CD4-positive, CD25-positive, alpha-beta regulatory T cell (primary cell): ENCODE measurements around the gene PIK3CB. TPM values are rescaled to one million over a fixed set of nuclear protein-coding genes. Genes with fewer than 3 reads are reported as not detected.
A peak's percentile ranks its signal among the peaks of the same experiment; 100 is the strongest.
"Not testable (repeated sequence)": the region's sequence is repeated elsewhere in the genome, so short reads cannot be mapped to it uniquely, and the experiment has no call there.

Experiments used
- ATAC-seq, 2 donors: fragments of 150-1000 bp; cut with Tn5 transposase; one replicate each; pipeline ENCODE4 v1.10.0; 2021; ENCODE audit warnings: low read depth in 2 of 2, moderate number of reproducible peaks in 2 of 2, moderate library complexity in 1 of 2
- DNase-seq, 3 donors: peaks; one replicate each; pipeline versions ENCODE4 v3.0.0 to v3.0.0-alpha.2; 2012 to 2022; ENCODE audit warnings: mixed read lengths in 1 of 3
- H3K27ac ChIP-seq: one replicate; pipeline ENCODE4 v1.7.0; 2013; ENCODE audit warnings: mild to moderate bottlenecking, low read length; ENCODE audit not compliant: insufficient read depth, poor library complexity, severe bottlenecking
- H3K27me3 ChIP-seq: one replicate; pipeline ENCODE4 v1.7.0; 2013; ENCODE audit warnings: low read length; ENCODE audit not compliant: control insufficient read depth, insufficient read depth
- H3K36me3 ChIP-seq: one replicate; pipeline ENCODE4 v1.7.0; 2013; ENCODE audit warnings: mild to moderate bottlenecking, low read length, moderate library complexity; ENCODE audit not compliant: control insufficient read depth, insufficient read depth
- H3K4me1 ChIP-seq: 2 replicates; pipeline ENCODE4 v1.7.0; 2013; ENCODE audit warnings: mild to moderate bottlenecking, low read length; ENCODE audit not compliant: insufficient read depth, control insufficient read depth, poor library complexity, severe bottlenecking
- H3K4me3 ChIP-seq: one replicate; pipeline ENCODE4 v1.7.0; 2013; ENCODE audit warnings: low read depth, mild to moderate bottlenecking, low read length, moderate library complexity
- H3K9me3 ChIP-seq, 2 experiments: 1 replicate in 1 of 2; 2 replicates in 1 of 2; pipeline ENCODE4 v1.7.0; 2013; ENCODE audit warnings: low read length in 2 of 2, mild to moderate bottlenecking in 1 of 2, moderate library complexity in 1 of 2; ENCODE audit not compliant: control insufficient read depth in 2 of 2
- H3K27ac Mint-ChIP-seq, 3 donors: one replicate each; pipeline ENCODE4 v1.8.0; 2020 to 2022; ENCODE audit warnings: mild to moderate bottlenecking in 3 of 3, mixed read lengths in 3 of 3, moderate library complexity in 2 of 3
- H3K27me3 Mint-ChIP-seq: one replicate; pipeline ENCODE4 v1.8.0; 2022; ENCODE audit warnings: mild to moderate bottlenecking, mixed read lengths
- H3K36me3 Mint-ChIP-seq: one replicate; pipeline ENCODE4 v1.8.0; 2020; ENCODE audit warnings: mixed read lengths
- H3K4me1 Mint-ChIP-seq, 4 donors: one replicate each; pipeline ENCODE4 v1.8.0; 2020 to 2022; ENCODE audit warnings: mixed read lengths in 4 of 4, mild to moderate bottlenecking in 1 of 4
- H3K4me3 Mint-ChIP-seq, 4 donors: one replicate each; pipeline ENCODE4 v1.8.0; 2020 to 2022; ENCODE audit warnings: mild to moderate bottlenecking in 4 of 4, mixed read lengths in 4 of 4, moderate library complexity in 3 of 4
- H3K9me3 Mint-ChIP-seq, 7 donors: one replicate each; pipeline ENCODE4 v1.8.0; 2020 to 2022; ENCODE audit warnings: mixed read lengths in 7 of 7, mild to moderate bottlenecking in 3 of 7, moderate library complexity in 2 of 7
- polyA plus RNA-seq, 4 donors: library from polyadenylated mRNA; unstranded; fragments of 300-500 nt; fragmentation: Illumina TruSeq; gene quantifications; one replicate each; pipeline ENCODE4 v1.2.3, GENCODE V29; 2021
- total RNA-seq: library from RNA; stranded (reverse); gene quantifications from one replicate; pipeline ENCODE4 v1.2.3, GENCODE V29; 2022

The PIK3CB gene
- total and polyA plus RNA-seq, 5 donors from 2014 or later, result 10.3 to 29.2 (median 13.3) TPM

- no peaks in the 10 kb centered on the region for H3K27me3 ChIP-seq
- no peak overlapping the region for H3K4me3 ChIP-seq
- ATAC-seq, result no peak
- H3K4me1 ChIP-seq, result peaks cover 5% of the 10 kb centered on the region
- H3K9me3 ChIP-seq, result no peaks in the 10 kb centered on the region
- H3K4me1 Mint-ChIP-seq, result peaks cover 16 to 60% (median 38%) of the 10 kb centered on the region in 4 donors
- H3K27ac Mint-ChIP-seq, result no peak overlapping the region
- no peak for DNase-seq
- peaks cover 4% of the 10 kb centered on the region for H3K36me3 Mint-ChIP-seq
- H3K27me3 Mint-ChIP-seq, result no peaks in the 10 kb centered on the region
- no peak overlapping the region for H3K27ac ChIP-seq
- H3K36me3 ChIP-seq, result no peaks in the 10 kb centered on the region
- no peak overlapping the region for H3K4me3 Mint-ChIP-seq
- H3K9me3 Mint-ChIP-seq, result no peaks in the 10 kb centered on the region
These were observed 32.9 kb downstream of the PIK3CB start for GRCh38 chr3:138801792-138802191.

- Mint-ChIP-seq H3K4me1 (peaks cover 16 to 60% (median 43%) of the 10 kb centered on the region in 4 donors), H3K4me3 (no peak overlapping the region), H3K9me3 (no peaks in the 10 kb centered on the region), H3K27ac (peak overlapping the region in 1 of 3 donors; percentile 42), H3K27me3 (no peaks in the 10 kb centered on the region), H3K36me3 (peaks cover 4% of the 10 kb centered on the region)
- H3K27ac ChIP-seq, result no peak overlapping the region
- H3K4me3 ChIP-seq, result no peak overlapping the region
- peaks cover 5% of the 10 kb centered on the region for H3K4me1 ChIP-seq
- no peaks in the 10 kb centered on the region for H3K9me3 ChIP-seq
- DNase-seq (no peak), ATAC-seq (no peak)
- no peaks in the 10 kb centered on the region for H3K27me3 ChIP-seq
- no peaks in the 10 kb centered on the region for H3K36me3 ChIP-seq
These were observed 34.5 kb downstream of the PIK3CB start for GRCh38 chr3:138800248-138800647.

- H3K9me3 Mint-ChIP-seq, result no peaks in the 10 kb centered on the region
- Histone ChIP-seq H3K36me3 (no peaks in the 10 kb centered on the region), H3K27ac (no peak overlapping the region), H3K4me3 (no peak overlapping the region), H3K9me3 (no peaks in the 10 kb centered on the region), H3K27me3 (no peaks in the 10 kb centered on the region), H3K4me1 (peaks cover 5% of the 10 kb centered on the region)
- H3K27me3 Mint-ChIP-seq, result no peaks in the 10 kb centered on the region
- H3K27ac Mint-ChIP-seq, result peak overlapping the region in 2 of 3 donors; percentile 42 to 57
- H3K36me3 Mint-ChIP-seq, result peaks cover 4% of the 10 kb centered on the region
- peaks cover 16 to 60% (median 43%) of the 10 kb centered on the region in 4 donors for H3K4me1 Mint-ChIP-seq
- no peak overlapping the region for H3K4me3 Mint-ChIP-seq
- ATAC-seq, result no peak
- DNase-seq, result no peak
These were observed 34.9 kb downstream of the PIK3CB start for GRCh38 chr3:138799822-138800221.

GRCh38 chr3:138797508-138798038 is 37.2 kb downstream of the PIK3CB start:
- no peaks in the 10 kb centered on the region for H3K27me3 ChIP-seq
- H3K9me3 Mint-ChIP-seq, result no peaks in the 10 kb centered on the region
- H3K36me3 Mint-ChIP-seq, result peaks cover 19% of the 10 kb centered on the region
- H3K9me3 ChIP-seq, result no peaks in the 10 kb centered on the region
- no peaks in the 10 kb centered on the region for H3K27me3 Mint-ChIP-seq
- peak overlapping the region in 1 of 4 donors; percentile 63 for H3K4me3 Mint-ChIP-seq
- H3K4me3 ChIP-seq, result no peak overlapping the region
- ATAC-seq (no peak), DNase-seq (peak in 1 of 3 donors; percentile 33)
- peaks cover 8% of the 10 kb centered on the region for H3K36me3 ChIP-seq
- peaks cover 5% of the 10 kb centered on the region for H3K4me1 ChIP-seq
- H3K27ac ChIP-seq, result no peak overlapping the region
- peaks cover 20 to 42% (median 33%) of the 10 kb centered on the region in 4 donors for H3K4me1 Mint-ChIP-seq
- peak overlapping the region; percentile 18 to 79 (median 52) for H3K27ac Mint-ChIP-seq

GRCh38 chr3:138796761-138797160 is 38.0 kb downstream of the PIK3CB start:
- ATAC-seq (no peak), DNase-seq (no peak)
- peaks cover 12% of the 10 kb centered on the region for H3K36me3 ChIP-seq
- no peaks in the 10 kb centered on the region for H3K9me3 ChIP-seq
- H3K27me3 ChIP-seq, result no peaks in the 10 kb centered on the region
- peaks cover 5% of the 10 kb centered on the region for H3K4me1 ChIP-seq
- H3K27ac ChIP-seq, result no peak overlapping the region
- H3K9me3 Mint-ChIP-seq, result no peaks in the 10 kb centered on the region
- no peaks in the 10 kb centered on the region for H3K27me3 Mint-ChIP-seq
- H3K4me3 ChIP-seq, result no peak overlapping the region
- no peak overlapping the region for H3K27ac Mint-ChIP-seq
- H3K4me3 Mint-ChIP-seq, result no peak overlapping the region
- H3K4me1 Mint-ChIP-seq, result peaks cover 20 to 36% (median 32%) of the 10 kb centered on the region in 4 donors
- H3K36me3 Mint-ChIP-seq, result peaks cover 20% of the 10 kb centered on the region

- Mint-ChIP-seq H3K4me1 (peaks cover 20 to 33% (median 27%) of the 10 kb centered on the region in 4 donors), H3K9me3 (no peaks in the 10 kb centered on the region), H3K27me3 (no peaks in the 10 kb centered on the region), H3K4me3 (no peak overlapping the region), H3K27ac (peak overlapping the region in 2 of 3 donors; percentile 15 to 63), H3K36me3 (peaks cover 25% of the 10 kb centered on the region)
- Histone ChIP-seq H3K4me3 (no peak overlapping the region), H3K36me3 (no peaks in the 10 kb centered on the region), H3K27me3 (no peaks in the 10 kb centered on the region), H3K4me1 (no peaks in the 10 kb centered on the region), H3K27ac (no peak overlapping the region), H3K9me3 (no peaks in the 10 kb centered on the region)
- no peak for ATAC-seq
- no peak for DNase-seq
These were observed 47.9 kb downstream of the PIK3CB start for GRCh38 chr3:138786788-138787271.

- Histone ChIP-seq H3K36me3 (no peaks in the 10 kb centered on the region), H3K9me3 (no peaks in the 10 kb centered on the region), H3K4me3 (no peak overlapping the region), H3K27me3 (no peaks in the 10 kb centered on the region), H3K27ac (no peak overlapping the region), H3K4me1 (peaks cover 8% of the 10 kb centered on the region)
- no peak overlapping the region for H3K27ac Mint-ChIP-seq
- DNase-seq, result no peak
- H3K4me3 Mint-ChIP-seq, result no peak overlapping the region
- ATAC-seq, result no peak
- H3K4me1 Mint-ChIP-seq, result peaks cover 21 to 32% (median 25%) of the 10 kb centered on the region in 4 donors
- H3K36me3 Mint-ChIP-seq, result peaks cover 17% of the 10 kb centered on the region
- H3K27me3 Mint-ChIP-seq, result no peaks in the 10 kb centered on the region
- H3K9me3 Mint-ChIP-seq, result no peaks in the 10 kb centered on the region
These were observed 48.8 kb downstream of the PIK3CB start for GRCh38 chr3:138785951-138786350.

- H3K4me1 ChIP-seq, result peaks cover 12% of the 10 kb centered on the region
- Mint-ChIP-seq H3K36me3 (peaks cover 15% of the 10 kb centered on the region), H3K4me1 (peaks cover 23 to 37% (median 30%) of the 10 kb centered on the region in 4 donors)
- H3K27ac Mint-ChIP-seq, H3K27me3 Mint-ChIP-seq, H3K4me3 Mint-ChIP-seq, H3K27me3 ChIP-seq, H3K4me3 ChIP-seq, H3K9me3 ChIP-seq, ATAC-seq, H3K27ac ChIP-seq, H3K9me3 Mint-ChIP-seq, DNase-seq, H3K36me3 ChIP-seq: not testable (repeated sequence)
These were observed 49.3 kb downstream of the PIK3CB start for GRCh38 chr3:138785362-138785857.
